Caki2 (cell line): ENCODE data around the gene TOB2. TPM values are rescaled to one million over a fixed set of nuclear protein-coding genes. Genes with fewer than 3 reads are reported as not detected.
A peak's percentile ranks its signal among the peaks of the same experiment; 100 is the strongest.
"Not testable (repeated sequence)": the region's sequence is repeated elsewhere in the genome, so short reads cannot be mapped to it uniquely, and the experiment has no call there.

Experiments
- DNase-seq: peaks from one replicate; pipeline ENCODE4 v3.0.0-alpha.2; 2015; ENCODE audit warnings: low read depth
- in situ Hi-C: cut with HindIII; loops from 2 replicates; pipeline ENCODE4 v1.10.0; 2016; ENCODE audit warnings: low sequenced_read_pairs, low pct_unique_long_range_greater_than_20kb, mixed read lengths
- total RNA-seq: library from RNA; depleted of rRNA; stranded (reverse); fragments of >200 nt; shearing (Covaris generic); gene quantifications from 2 replicates; pipeline ENCODE4 v1.2.3, GENCODE V29; 2014; ENCODE audit warnings: low replicate concordance; rRNA removed

Gene TOB2
- total RNA-seq, 1 experiment from 2014 or later, result 30.9 TPM

DNA sequence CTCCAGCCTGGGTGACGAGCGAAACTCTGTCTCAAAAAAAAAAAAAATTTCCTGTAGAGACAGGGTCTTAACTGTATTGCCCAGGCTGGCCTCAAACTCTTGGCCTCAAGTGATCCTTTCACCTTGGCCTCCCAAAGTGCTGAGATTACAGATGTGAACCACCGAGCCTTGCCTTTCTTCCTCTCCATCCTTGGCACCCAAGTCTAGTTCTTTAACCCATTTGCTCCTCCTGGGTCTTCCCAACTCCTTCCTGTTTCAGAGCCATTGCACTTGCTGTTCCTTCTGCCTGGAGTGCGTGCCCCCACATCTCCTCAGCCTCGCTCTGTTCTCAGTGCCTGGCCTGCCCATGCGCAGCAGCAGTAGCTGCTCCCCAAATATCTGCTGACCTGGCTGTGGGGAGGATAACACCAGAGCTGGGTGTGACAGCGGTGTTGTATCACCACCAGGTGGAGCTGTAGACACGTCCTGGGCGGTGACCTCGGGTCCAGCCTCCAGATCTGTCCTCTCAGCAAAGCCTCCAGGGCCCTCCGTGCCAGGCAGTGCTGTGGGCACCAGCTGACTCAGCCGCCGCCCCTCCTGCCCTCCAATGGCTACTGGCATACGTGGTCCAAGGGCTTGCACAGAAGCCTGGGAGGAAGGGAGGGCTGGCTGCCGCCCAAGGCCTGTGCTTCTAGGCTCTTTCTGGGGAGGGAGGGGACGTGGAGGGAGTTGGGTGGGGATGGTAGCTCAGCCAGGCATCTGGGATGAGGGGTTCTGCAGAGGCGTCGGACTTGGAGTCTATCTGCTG is 42.9 kb downstream of the TOB2 start:
- DNase-seq, result peak; percentile 90
- in situ Hi-C loops, result no loop called here

DNA sequence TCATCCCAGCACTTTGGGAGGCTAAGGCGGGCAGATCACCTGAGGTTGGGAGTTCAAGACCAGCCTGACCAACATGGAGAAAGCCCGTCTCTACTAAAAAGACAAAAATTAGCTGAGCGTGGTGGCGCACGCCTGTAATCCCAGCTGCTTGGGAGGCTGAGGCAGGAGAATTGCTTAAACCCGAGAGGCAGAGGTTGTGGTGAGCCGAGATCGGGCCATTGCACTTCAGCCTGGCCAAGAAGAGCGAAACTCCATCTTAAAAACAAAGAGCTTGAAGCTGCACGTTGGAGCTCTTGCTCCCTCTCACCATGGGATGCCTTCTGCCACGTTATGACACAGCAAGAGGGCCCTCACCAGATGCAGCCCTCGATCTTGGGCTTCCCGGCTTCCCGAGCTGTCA is 43.8 kb downstream of the TOB2 start:
- in situ Hi-C loops, DNase-seq: not testable (repeated sequence)

DNA sequence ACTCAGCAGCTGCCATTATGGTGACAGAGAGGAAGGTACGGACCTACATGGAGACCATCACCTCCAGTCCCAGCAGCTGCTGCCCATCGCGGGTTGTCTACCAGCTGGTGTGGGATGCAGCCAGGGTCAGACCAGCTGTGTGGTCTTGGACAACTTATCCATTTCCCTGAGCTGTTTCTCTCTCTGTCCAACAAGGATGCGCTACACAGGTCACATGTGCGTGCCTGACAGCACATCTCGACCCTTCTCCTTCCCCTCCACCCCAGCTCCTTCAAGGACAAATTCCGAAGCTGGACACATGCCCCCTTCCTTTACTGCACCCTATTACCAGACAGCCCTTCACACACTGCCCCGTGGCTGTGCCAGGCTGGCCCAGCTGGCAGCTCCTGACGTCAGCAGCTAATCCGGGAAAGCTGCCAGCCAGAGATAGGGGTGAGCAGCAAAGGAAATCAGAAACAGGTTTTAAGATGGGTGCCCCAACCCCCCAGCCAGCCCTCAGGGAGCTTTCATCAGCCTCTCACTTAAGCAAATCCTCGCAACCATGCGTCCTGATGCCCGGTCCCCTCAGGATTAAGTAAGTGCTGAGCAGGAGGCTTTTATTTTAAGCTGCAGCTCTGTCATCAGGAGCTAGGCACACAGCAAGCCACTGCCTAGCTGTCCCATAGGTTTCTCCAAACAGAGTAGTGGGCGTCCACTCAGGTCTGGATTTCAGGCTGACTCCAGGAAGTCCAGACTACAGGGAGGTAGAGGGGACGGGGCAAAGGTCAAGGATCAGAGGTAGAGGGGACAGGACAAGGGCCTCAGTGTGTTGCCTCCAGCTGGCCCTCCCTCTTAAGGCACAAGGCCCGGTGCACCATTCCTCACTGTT is 44.6 kb downstream of the TOB2 start:
- DNase-seq, result peak; percentile 39
- in situ Hi-C loops, result no loop called here

DNA sequence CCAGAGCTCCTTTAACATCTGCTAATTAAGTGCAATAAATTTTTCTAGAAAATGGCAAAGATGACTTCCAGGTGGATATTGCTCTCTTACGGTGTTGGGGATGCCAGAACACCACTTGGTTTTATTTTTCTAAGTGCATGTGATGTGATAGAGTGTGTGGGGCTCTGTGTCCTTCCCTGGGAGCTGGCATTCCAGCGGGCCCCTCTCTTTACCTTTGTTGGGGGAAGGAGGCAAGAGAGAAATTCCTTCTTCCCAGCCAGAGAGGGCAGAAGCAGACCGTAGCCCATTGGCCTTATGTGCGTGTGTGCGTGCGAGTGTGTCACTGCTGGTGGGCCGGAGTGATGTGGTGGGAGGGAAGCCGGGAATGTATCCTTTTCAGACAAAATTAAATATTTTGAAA is 47.7 kb downstream of the TOB2 start:
- DNase-seq, result no peak
- in situ Hi-C loops, result no loop called here

DNA sequence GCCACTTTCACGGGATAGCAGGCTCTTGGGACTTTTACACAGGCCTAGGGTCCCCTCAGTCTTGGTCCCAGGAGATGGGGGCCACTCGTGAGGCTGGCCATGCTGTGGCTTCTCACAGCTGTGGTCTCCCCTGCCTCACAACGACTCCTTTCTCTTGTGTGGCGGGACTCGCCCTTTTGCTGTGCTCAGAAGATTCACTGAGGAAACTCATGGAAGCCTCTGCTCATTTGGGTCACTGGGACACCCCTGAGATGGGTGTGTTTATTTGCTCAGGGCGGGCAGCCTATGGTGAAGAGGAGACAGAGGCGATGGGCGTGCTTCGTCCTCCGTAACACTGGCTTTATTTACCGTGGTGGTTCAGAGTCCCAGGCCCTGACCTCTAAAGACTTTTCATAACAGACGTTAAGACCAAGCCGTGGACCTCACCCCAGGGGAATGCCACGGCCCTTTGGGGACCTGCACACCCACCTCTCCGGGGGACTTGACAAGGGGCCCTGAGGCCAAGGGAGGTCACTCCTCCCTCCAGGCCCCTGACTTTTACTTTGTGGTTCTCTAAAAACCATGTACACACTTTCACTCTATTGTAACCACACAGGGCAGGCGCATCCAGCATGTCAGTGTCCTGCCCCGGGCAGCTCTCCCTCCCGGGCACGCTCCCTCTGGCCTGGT is 49.3 kb downstream of the TOB2 start:
- no peak for DNase-seq
- in situ Hi-C loops, result no loop called here

DNA sequence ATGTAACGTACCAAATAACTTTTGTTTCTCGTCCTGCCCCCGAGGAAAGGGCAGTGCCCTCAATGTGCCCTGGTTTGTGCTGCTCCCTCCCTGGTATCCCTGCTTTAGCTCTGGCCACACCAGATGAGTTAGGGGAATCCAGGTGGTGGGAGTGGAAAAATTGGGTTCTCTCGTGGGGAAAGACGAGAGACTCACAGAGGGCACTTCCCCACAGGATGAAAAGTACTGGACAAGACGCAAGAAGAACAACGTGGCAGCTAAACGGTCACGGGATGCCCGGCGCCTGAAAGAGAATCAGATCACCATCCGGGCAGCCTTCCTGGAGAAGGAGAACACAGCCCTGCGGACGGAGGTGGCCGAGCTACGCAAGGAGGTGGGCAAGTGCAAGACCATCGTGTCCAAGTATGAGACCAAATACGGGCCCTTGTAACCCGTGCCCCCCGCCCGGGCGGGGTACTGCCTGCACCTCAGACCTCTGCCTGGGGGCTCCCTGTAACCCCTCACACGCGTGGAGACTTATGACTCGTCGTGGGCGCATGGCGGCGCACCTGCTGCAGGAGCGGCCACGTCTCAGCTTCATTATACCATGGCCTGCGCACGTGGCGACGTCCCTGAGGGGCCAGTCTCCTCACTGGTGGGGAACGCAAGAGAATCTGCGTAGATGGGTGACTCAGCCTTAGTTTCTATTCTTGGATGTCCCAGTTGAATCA is 50.9 kb downstream of the TOB2 start:
- in situ Hi-C loops, result no loop called here
- no peak for DNase-seq

DNA sequence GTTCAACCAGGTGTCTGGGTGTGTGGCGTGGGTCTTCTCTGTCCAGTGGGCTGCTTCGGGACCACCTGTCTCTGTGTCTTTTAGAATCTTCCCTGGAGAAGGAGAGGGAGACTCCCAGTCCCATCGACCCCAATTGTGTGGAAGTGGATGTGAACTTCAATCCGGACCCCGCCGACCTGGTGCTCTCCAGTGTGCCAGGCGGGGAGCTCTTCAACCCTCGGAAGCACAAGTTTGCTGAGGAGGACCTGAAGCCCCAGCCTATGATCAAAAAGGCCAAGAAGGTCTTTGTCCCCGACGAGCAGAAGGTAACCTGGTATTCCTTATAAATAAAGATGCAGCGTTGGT is 52.6 kb downstream of the TOB2 start:
- in situ Hi-C loops, result no loop called here
- no peak for DNase-seq

DNA sequence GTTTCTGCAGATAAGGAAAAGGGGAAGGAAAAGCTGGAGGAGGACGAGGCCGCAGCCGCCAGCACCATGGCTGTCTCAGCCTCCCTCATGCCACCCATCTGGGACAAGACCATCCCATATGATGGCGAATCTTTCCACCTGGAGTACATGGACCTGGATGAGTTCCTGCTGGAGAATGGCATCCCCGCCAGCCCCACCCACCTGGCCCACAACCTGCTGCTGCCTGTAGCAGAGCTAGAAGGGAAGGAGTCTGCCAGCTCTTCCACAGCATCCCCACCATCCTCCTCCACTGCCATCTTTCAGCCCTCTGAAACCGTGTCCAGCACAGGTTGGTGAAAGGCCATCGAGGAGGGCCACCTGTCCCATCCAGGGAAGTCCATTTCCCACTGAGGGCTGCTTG is 59.3 kb downstream of the TOB2 start:
- DNase-seq, result no peak
- in situ Hi-C loops, result no loop called here

DNA sequence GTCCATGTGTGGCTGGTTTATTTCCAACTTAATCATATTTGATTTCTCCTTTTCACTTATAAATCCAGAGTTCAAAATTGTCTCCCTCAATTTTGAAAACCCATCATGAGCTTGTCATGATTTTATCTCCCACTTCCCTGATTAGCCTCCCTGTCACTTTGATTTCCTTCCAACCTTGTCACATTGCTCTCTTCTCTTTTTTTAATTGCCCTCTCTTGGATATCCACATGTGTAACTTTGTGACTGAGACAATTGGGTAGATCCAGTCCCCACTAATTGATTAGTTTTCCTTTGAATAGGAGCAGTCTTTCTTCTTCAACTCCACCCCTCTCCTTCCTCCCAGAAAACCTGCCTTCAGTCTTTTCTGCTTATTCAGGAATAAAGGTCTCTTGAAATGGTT is 62.5 kb downstream of the TOB2 start:
- in situ Hi-C loops, result no loop called here
- no peak for DNase-seq

Other genes with a start within 250 kb of the TOB2 start
- gene L3MBTL2, start 241.5 kb downstream of the TOB2 start, total RNA-seq, result 42.2 and 51.5 TPM in 2 replicates
- gene CHADL, start 205.9 kb downstream of the TOB2 start, total RNA-seq, result not detected in 2 replicates
- 178 and 208 TPM in 2 replicates for gene RANGAP1, start 160.6 kb downstream of the TOB2 start, total RNA-seq
- gene ZC3H7B, start 145.3 kb downstream of the TOB2 start, total RNA-seq, result 64.1 and 83.8 TPM in 2 replicates
- 13.5 and 14.2 TPM in 2 replicates for gene TEF, start 64.9 kb downstream of the TOB2 start, total RNA-seq
- gene PHF5A, start 21.9 kb upstream of the TOB2 start, total RNA-seq, result 131 and 134 TPM in 2 replicates
- gene ACO2, start 22.3 kb upstream of the TOB2 start, total RNA-seq, result 117 and 152 TPM in 2 replicates
- 26.0 and 33.1 TPM in 2 replicates for gene POLR3H, start 97.7 kb upstream of the TOB2 start, total RNA-seq
- gene CSDC2, start 114.2 kb upstream of the TOB2 start, total RNA-seq, result not detected in 2 replicates
- gene PMM1, start 143.0 kb upstream of the TOB2 start, total RNA-seq, result 144 and 154 TPM in 2 replicates
- gene DESI1, start 174.2 kb upstream of the TOB2 start, total RNA-seq, result 40.2 and 58.5 TPM in 2 replicates
- gene XRCC6, start 174.5 kb upstream of the TOB2 start, total RNA-seq, result 681 and 856 TPM in 2 replicates
- 297 and 305 TPM in 2 replicates for gene SNU13, start 242.1 kb upstream of the TOB2 start, total RNA-seq